ENCODE data around the gene PRKCI.
A peak's percentile ranks its signal among the peaks of the same experiment; 100 is the strongest.
"Not testable (repeated sequence)": the region's sequence is repeated elsewhere in the genome, so short reads cannot be mapped to it uniquely, and the experiment has no call there.

Gene PRKCI

GRCh38 chr3:170301405-170301804, 79.2 kb downstream of the PRKCI start:
- DNase-seq: peak; percentile 70

- DNase-seq: no peak
Measured at GRCh38 chr3:170302008-170302407, 79.8 kb downstream of the PRKCI start.

- no peak for DNase-seq
Measured at GRCh38 chr3:170306015-170306414, 83.8 kb downstream of the PRKCI start.

- no peak for DNase-seq
Measured at GRCh38 chr3:170307671-170308405, 85.6 kb downstream of the PRKCI start.

GRCh38 chr3:170309046-170309445, 86.8 kb downstream of the PRKCI start:
- no peak for DNase-seq

GRCh38 chr3:170317954-170318353, 95.7 kb downstream of the PRKCI start:
- DNase-seq: no peak

GRCh38 chr3:170320461-170321121, 98.4 kb downstream of the PRKCI start:
- no peak for DNase-seq

GRCh38 chr3:170321321-170322034, 99.3 kb downstream of the PRKCI start:
- peak; percentile 45 for DNase-seq

GRCh38 chr3:170322566-170323269, 100.5 kb downstream of the PRKCI start:
- DNase-seq: no peak

GRCh38 chr3:170323331-170323730, 101.1 kb downstream of the PRKCI start:
- no peak for DNase-seq

- DNase-seq: no peak
Measured at GRCh38 chr3:170324962-170325361, 102.7 kb downstream of the PRKCI start.

- DNase-seq: no peak
Measured at GRCh38 chr3:170327040-170327808, 105.0 kb downstream of the PRKCI start.

GRCh38 chr3:170327868-170328548, 105.8 kb downstream of the PRKCI start:
- DNase-seq: not testable (repeated sequence)

- no peak for DNase-seq
Measured at GRCh38 chr3:170330366-170330765, 108.1 kb downstream of the PRKCI start.

GRCh38 chr3:170331143-170331542, 108.9 kb downstream of the PRKCI start:
- no peak for DNase-seq

- DNase-seq: no peak
Measured at GRCh38 chr3:170337420-170337819, 115.2 kb downstream of the PRKCI start.

GRCh38 chr3:170338690-170339340, 116.6 kb downstream of the PRKCI start:
- DNase-seq: no peak

- not testable (repeated sequence) for DNase-seq
Measured at GRCh38 chr3:170342273-170342672, 120.0 kb downstream of the PRKCI start.

GRCh38 chr3:170343859-170344258, 121.6 kb downstream of the PRKCI start:
- DNase-seq: not testable (repeated sequence)

- DNase-seq: no peak
Measured at GRCh38 chr3:170344971-170345370, 122.7 kb downstream of the PRKCI start.
